Keratinocyte (primary cell): Measurements from ENCODE around the gene GANAB. TPM values are rescaled to one million over a fixed set of nuclear protein-coding genes. Genes with fewer than 3 reads are reported as not detected.

Experiments
- DNase-seq: peaks from one replicate; pipeline ENCODE4 v3.0.0-alpha.2; 2011; ENCODE audit warnings: low read depth, missing footprints, low spot score
- FAIRE-seq: peaks from 2 replicates; lab custom pipeline; 2011; peaks lifted over from hg19 to GRCh38; lab: Jason Lieb, UNC
- H2AFZ ChIP-seq: 2 replicates; pipeline ENCODE4 v1.6.0; 2012; ENCODE audit warnings: low read length, control low read depth, inconsistent platforms; ENCODE audit not compliant: control insufficient read depth
- H3K27ac ChIP-seq: 2 replicates; pipeline ENCODE4 v1.5.1; 2011; ENCODE audit warnings: low read length; ENCODE audit not compliant: control insufficient read depth, insufficient read depth
- H3K27me3 ChIP-seq: 3 replicates; pipeline ENCODE4 v1.6.0; 2011; ENCODE audit warnings: low read length; ENCODE audit not compliant: control insufficient read depth, insufficient read depth; ENCODE audit errors: extremely low read depth
- H3K36me3 ChIP-seq, 2 experiments: 2 replicates in 1 of 2; 3 replicates in 1 of 2; pipeline ENCODE4 v1.5.1; 2011; ENCODE audit warnings: low read length in 2 of 2, mild to moderate bottlenecking in 1 of 2; ENCODE audit not compliant: control insufficient read depth in 2 of 2, insufficient read depth in 2 of 2; ENCODE audit errors: extremely low read depth in 1 of 2
- H3K4me1 ChIP-seq: 3 replicates; pipeline ENCODE4 v1.5.1; 2011; ENCODE audit warnings: low read length; ENCODE audit not compliant: control insufficient read depth, insufficient read depth; ENCODE audit errors: extremely low read depth
- H3K4me2 ChIP-seq: 3 replicates; pipeline ENCODE4 v1.6.0; 2011; ENCODE audit warnings: low read depth, low read length; ENCODE audit not compliant: control insufficient read depth, insufficient read depth; ENCODE audit errors: extremely low read depth
- H3K4me3 ChIP-seq, 3 experiments: fragments of 200-600 bp in 1 of 3; sonication (generic) in 1 of 3; 2 replicates in 2 of 3; 3 replicates in 1 of 3; pipeline ENCODE4 v1.5.1; 2011 to 2016; ENCODE audit warnings: low read length in 3 of 3, mild to moderate bottlenecking in 3 of 3, control low read depth in 2 of 3, inconsistent platforms in 1 of 3, low read depth in 1 of 3, mixed read lengths in 1 of 3, mixed run types in 1 of 3, moderate library complexity in 1 of 3; ENCODE audit not compliant: control insufficient read depth in 2 of 3, insufficient read depth in 2 of 3; ENCODE audit errors: extremely low read depth in 1 of 3
- H3K79me2 ChIP-seq: 2 replicates; pipeline ENCODE4 v1.6.0; 2012; ENCODE audit warnings: low read length; ENCODE audit not compliant: control insufficient read depth, insufficient read depth
- H3K9ac ChIP-seq: 3 replicates; pipeline ENCODE4 v1.6.0; 2011; ENCODE audit warnings: low read length; ENCODE audit not compliant: control insufficient read depth, insufficient read depth; ENCODE audit errors: extremely low read depth
- H3K9me1 ChIP-seq: 3 replicates; pipeline ENCODE4 v1.6.0; 2011; ENCODE audit warnings: low read length; ENCODE audit not compliant: control insufficient read depth, insufficient read depth; ENCODE audit errors: extremely low read depth
- H3K9me3 ChIP-seq: 2 replicates; pipeline ENCODE4 v1.5.1; 2012; ENCODE audit warnings: low read depth, low read length; ENCODE audit not compliant: control insufficient read depth
- H4K20me1 ChIP-seq: 3 replicates; pipeline ENCODE4 v1.6.0; 2011; ENCODE audit warnings: low read length; ENCODE audit not compliant: control insufficient read depth, insufficient read depth; ENCODE audit errors: extremely low read depth
- CTCF ChIP-seq, 3 experiments: IDR thresholded peaks in 1 of 3; conservative IDR thresholded peaks in 1 of 3; optimal IDR thresholded peaks in 1 of 3; 2 replicates in 2 of 3; 3 replicates in 1 of 3; pipeline versions ENCODE3 to v1.5.1; 2011; ENCODE audit warnings: low read length in 3 of 3, mild to moderate bottlenecking in 3 of 3, moderate library complexity in 2 of 3, control low read depth in 1 of 3, inconsistent platforms in 1 of 3; ENCODE audit not compliant: insufficient read depth in 2 of 3; ENCODE audit errors: extremely low read depth in 1 of 3
- EZH2 ChIP-seq: IDR thresholded peaks from one replicate; pipeline ENCODE4 v1.6.1; 2012; ENCODE audit warnings: inconsistent platforms, mild to moderate bottlenecking, low read length, moderate library complexity
- dilution Hi-C: fragments of 300-500 bp; cut with MboI; formaldehyde crosslinking; loops from one replicate; pipeline ENCODE4 v1.7.0; 2020; ENCODE audit warnings: low sequenced_read_pairs; ENCODE audit not compliant: extremely low pct_ligation_motif_present
- polyA plus RNA-seq, 5 experiments: library from polyadenylated mRNA; depleted of rRNA in 3 of 5; stranded (reverse) in 3 of 5; stranded (forward) in 1 of 5; unstranded in 1 of 5; fragments of >200 nt; gene quantifications; 1 replicate in 1 of 5; 2 replicates in 3 of 5; 3 replicates in 1 of 5; pipeline versions ENCODE4 v1.2.1 to v1.2.3, GENCODE V29; 2011 to 2012; ENCODE audit warnings: missing spikeins in 2 of 5, low read depth in 1 of 5, low replicate concordance in 1 of 5

The GANAB gene
- polyA plus RNA-seq, 1 donor (not counting 4 experiments of a cell fraction or from before 2014, with no cell fraction given) = 153 TPM

GRCh38 chr11:62615521-62615920, 30.9 kb downstream of the GANAB start:
- Histone ChIP-seq H3K9ac (no peak overlapping the region), H3K79me2 (no peaks in the 10 kb centered on the region), H3K9me1 (no peaks in the 10 kb centered on the region), H3K4me2 (no peak overlapping the region), H3K9me3 (no peaks in the 10 kb centered on the region), H3K27ac (no peak overlapping the region), H3K27me3 (no peaks in the 10 kb centered on the region), H3K4me3 (no peak overlapping the region), H3K4me1 (peaks cover 33% of the 10 kb centered on the region), H2AFZ (no peak overlapping the region), H4K20me1 (no peaks in the 10 kb centered on the region), H3K36me3 (peaks cover 8 to 13% of the 10 kb centered on the region in 2 experiments)
- TF ChIP-seq EZH2 (no peak), CTCF (optimal IDR thresholded peaks at IDR 0.05 in 1 of 3, IDR thresholded peaks at IDR 0.05 in 1 of 3, conservative IDR thresholded peaks at IDR 0.05 in 1 of 3; ENCODE audit: extremely low read depth in 1 of 3, insufficient read depth in 2 of 3, low read length in 3 of 3) (no peak)
- FAIRE-seq = no peak
- no peak for DNase-seq
- dilution Hi-C loops = no loop called here

GRCh38 chr11:62614275-62614674, 32.1 kb downstream of the GANAB start:
- FAIRE-seq (peak; percentile 82), DNase-seq (no peak)
- H3K9ac ChIP-seq = no peak overlapping the region
- H3K4me2 ChIP-seq = no peak overlapping the region
- H3K9me3 ChIP-seq = no peaks in the 10 kb centered on the region
- dilution Hi-C loops = no loop called here
- no peaks in the 10 kb centered on the region for H3K27me3 ChIP-seq
- H4K20me1 ChIP-seq = no peaks in the 10 kb centered on the region
- no peak overlapping the region for H3K4me3 ChIP-seq
- H3K9me1 ChIP-seq = no peaks in the 10 kb centered on the region
- TF ChIP-seq EZH2 (no peak), CTCF (optimal IDR thresholded peaks at IDR 0.05 in 1 of 3, IDR thresholded peaks at IDR 0.05 in 1 of 3, conservative IDR thresholded peaks at IDR 0.05 in 1 of 3; ENCODE audit: extremely low read depth in 1 of 3, insufficient read depth in 2 of 3, low read length in 3 of 3) (no peak)
- H3K27ac ChIP-seq = no peak overlapping the region
- H3K36me3 ChIP-seq = peaks cover 8 to 18% of the 10 kb centered on the region in 2 experiments
- H3K79me2 ChIP-seq = no peaks in the 10 kb centered on the region
- no peak overlapping the region for H2AFZ ChIP-seq
- H3K4me1 ChIP-seq = peaks cover 22% of the 10 kb centered on the region
